Keratinocyte (primary cell): ENCODE measurements around the gene SPRED2.

Source experiments
- EZH2 ChIP-seq: IDR thresholded peaks from one replicate; pipeline ENCODE4 v1.6.1; 2012; ENCODE audit warnings: inconsistent platforms, mild to moderate bottlenecking, low read length, moderate library complexity
- TF ChIP-seq, protein P1 (sequence below), 3 experiments: IDR thresholded peaks in 1 of 3; conservative IDR thresholded peaks in 1 of 3; optimal IDR thresholded peaks in 1 of 3; 2 replicates in 2 of 3; 3 replicates in 1 of 3; pipeline versions ENCODE3 to v1.5.1; 2011; ENCODE audit warnings: low read length in 3 of 3, mild to moderate bottlenecking in 3 of 3, moderate library complexity in 2 of 3, control low read depth in 1 of 3, inconsistent platforms in 1 of 3; ENCODE audit not compliant: insufficient read depth in 2 of 3; ENCODE audit errors: extremely low read depth in 1 of 3

DNA sequence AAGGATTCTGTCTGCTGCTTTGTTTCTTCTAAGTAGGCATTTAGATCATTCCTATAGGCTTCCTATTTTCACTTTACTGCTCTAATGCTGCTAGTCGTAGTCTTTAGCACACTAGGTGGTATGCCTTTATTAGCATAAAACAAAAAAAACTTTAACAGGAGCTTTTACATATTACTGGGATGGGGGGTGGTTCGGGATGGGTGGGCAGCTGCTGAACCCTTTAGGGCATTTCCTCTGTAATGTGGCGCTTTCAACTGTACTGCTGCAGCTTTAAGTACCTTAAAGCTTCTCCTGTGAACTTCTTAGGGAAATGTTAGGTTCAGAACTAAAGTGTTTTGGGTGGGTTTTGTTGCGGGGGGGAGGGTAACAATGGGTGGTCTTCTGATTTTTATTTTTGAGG is 163.4 kb downstream of the SPRED2 start:
- no peak for TF ChIP-seq EZH2
- TF ChIP-seq, protein P1, sequence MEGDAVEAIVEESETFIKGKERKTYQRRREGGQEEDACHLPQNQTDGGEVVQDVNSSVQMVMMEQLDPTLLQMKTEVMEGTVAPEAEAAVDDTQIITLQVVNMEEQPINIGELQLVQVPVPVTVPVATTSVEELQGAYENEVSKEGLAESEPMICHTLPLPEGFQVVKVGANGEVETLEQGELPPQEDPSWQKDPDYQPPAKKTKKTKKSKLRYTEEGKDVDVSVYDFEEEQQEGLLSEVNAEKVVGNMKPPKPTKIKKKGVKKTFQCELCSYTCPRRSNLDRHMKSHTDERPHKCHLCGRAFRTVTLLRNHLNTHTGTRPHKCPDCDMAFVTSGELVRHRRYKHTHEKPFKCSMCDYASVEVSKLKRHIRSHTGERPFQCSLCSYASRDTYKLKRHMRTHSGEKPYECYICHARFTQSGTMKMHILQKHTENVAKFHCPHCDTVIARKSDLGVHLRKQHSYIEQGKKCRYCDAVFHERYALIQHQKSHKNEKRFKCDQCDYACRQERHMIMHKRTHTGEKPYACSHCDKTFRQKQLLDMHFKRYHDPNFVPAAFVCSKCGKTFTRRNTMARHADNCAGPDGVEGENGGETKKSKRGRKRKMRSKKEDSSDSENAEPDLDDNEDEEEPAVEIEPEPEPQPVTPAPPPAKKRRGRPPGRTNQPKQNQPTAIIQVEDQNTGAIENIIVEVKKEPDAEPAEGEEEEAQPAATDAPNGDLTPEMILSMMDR (optimal IDR thresholded peaks at IDR 0.05 in 1 of 3, IDR thresholded peaks at IDR 0.05 in 1 of 3, conservative IDR thresholded peaks at IDR 0.05 in 1 of 3; ENCODE audit: extremely low read depth in 1 of 3, insufficient read depth in 2 of 3, low read length in 3 of 3), result no peak
